RPMI7951 (cell line): ENCODE measurements around the gene SRGAP3. TPM values are rescaled to one million over a fixed set of nuclear protein-coding genes. Genes with fewer than 3 reads are reported as not detected.

Experiments
- DNase-seq: peaks from one replicate; pipeline ENCODE4 v3.0.0-alpha.2; 2012; ENCODE audit warnings: low read depth
- total RNA-seq: library from RNA; depleted of rRNA; stranded (reverse); fragments of >200 nt; shearing (Covaris generic); gene quantifications from 2 replicates; pipeline ENCODE4 v1.2.3, GENCODE V29; 2014

The SRGAP3 gene
- total RNA-seq, 1 experiment from 2014 or later = 2.3 TPM

DNA sequence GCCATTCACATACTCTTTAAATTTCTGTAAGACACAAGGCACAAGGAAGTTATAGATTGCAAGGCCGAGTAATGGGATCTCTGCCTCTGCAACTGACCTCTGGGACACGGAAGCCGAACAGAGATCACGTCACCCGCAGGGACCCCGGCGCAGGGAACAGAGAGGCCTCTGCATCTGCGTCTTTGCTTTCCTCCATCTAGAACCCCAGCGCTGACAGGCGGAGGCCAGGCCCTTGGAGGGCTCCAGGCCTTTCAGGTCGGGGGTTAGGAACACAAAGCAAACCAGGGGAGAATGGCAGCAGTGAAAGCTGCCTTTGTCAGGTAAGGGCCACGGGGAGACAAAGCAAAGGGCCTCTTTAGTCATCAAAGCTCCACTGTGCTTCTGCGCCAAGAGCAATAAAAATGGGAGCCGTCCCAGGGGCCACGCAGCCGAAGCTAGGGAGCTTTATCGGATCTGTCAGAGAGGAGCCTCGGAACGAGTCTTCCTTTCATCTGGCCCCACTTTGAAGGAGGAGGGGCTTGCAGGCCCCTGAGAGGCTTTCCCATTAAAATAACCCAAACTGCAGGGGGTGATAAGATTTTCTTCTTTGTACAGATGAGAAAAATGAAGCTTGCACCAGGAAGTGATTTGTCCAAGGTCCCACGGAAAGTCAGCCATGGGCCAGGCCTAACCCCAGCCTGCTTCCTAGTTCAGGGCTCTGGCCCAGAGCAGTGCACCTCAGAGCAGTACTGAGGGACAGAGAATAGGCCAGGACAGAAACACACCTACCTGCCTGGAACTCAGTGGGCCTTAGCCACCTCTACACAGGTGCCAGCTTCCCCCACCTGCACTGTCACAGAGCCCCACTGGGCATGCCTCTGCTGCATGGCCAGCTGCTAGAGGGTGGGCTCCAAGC, 201.7 kb downstream of the SRGAP3 start:
- DNase-seq = no peak

DNA sequence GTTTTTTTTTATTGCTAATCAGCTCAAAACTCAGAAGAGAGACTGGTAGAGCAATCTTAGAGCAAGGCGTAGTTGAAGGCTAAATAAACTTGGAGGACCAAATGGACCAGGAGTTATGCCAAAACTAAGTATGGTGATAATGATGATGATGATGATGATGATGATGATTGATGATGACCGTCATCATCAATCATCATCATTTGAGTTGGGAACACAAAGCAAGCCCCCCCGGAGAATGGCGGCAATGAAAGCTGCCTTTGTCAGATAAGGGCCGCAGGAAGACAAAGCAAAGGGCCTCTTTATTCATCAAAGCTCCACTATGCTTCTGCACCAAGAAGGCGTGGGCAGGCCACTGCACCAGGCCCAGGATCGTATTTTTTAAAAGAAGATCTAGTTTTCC, 204.1 kb downstream of the SRGAP3 start:
- no peak for DNase-seq

DNA sequence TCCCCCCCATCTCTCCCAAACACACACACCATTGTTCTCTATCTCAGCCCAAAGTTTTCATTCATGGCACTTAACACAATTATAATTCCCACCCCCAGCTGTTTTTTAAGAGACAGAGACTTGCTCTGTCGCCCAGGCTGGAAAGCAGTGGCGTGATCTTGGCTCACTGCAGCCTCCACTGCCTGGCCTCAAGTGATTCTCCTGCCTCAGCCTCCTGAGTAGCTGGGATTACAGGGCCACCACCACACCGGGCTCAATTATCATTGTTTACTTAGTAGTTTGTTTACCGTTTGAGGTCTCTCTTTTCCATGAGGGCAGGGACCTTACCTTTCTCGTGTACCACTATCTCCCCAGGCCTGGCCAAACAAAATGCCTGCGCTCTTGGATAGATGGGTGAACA, 206.4 kb downstream of the SRGAP3 start:
- no peak for DNase-seq

DNA sequence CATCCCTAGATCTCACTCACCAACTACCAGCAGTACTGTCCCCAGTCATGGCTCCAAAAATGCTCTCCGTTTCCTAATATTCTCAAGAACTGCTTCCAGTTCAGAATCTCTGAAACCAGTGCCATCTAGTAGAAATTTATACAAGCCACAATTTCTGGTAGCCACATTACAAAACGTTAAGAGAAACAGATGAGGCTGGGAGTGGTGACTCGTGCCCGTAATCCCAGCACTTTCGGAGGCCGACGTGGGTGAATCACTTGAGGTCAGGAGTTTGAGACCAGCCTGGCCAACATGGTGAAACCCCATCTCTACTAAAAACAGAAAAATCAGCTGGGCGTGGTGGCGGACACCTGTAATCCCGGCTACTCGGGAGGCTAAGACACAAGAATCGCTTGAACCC, 207.8 kb downstream of the SRGAP3 start:
- no peak for DNase-seq

DNA sequence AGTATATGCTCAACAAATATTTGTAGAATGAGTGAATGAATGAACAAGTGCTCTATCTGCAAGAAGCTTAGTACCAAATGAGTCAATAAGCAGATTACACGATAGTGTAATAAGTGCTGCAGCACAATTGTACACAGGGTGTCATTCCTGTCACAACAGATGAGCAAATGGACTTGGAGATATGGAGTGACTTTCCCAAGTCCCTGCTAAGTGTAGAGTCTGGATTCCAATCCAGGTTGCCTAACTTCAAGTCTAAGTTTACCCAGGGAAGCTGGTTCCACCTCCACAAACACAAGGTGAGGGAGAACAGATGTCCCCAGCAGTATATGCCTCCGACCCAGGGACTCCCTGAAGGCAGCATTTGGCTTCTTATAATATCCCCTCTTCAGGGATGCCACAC, 208.4 kb downstream of the SRGAP3 start:
- no peak for DNase-seq

DNA sequence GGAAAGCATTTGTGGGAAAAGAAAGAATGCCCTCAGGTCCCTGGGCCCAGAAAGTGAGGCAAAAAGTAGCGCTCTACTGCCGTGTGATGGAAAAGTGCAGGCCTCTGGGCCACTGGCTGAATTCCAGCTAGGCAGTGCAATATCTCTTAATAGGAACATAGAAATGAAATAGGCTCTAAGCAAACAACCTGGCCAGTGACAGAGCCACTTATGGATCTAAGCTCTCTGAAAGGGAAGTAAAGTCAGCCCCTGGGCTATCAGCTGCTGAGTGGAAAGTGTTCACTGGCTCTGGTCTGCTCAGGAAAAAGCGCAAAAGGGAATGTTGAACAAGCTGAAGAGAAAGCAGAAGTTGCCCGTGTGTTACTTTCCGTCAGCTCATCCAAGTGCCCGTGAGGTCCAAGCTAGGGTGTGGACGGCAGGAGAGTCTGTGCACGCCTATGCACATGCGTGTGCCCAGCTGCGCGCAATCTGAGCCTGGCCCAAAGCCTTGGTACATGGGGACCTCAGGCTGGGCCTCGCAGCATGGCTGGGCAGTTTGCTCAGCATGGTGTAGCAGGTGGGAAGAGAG, 212.2 kb downstream of the SRGAP3 start:
- no peak for DNase-seq

DNA sequence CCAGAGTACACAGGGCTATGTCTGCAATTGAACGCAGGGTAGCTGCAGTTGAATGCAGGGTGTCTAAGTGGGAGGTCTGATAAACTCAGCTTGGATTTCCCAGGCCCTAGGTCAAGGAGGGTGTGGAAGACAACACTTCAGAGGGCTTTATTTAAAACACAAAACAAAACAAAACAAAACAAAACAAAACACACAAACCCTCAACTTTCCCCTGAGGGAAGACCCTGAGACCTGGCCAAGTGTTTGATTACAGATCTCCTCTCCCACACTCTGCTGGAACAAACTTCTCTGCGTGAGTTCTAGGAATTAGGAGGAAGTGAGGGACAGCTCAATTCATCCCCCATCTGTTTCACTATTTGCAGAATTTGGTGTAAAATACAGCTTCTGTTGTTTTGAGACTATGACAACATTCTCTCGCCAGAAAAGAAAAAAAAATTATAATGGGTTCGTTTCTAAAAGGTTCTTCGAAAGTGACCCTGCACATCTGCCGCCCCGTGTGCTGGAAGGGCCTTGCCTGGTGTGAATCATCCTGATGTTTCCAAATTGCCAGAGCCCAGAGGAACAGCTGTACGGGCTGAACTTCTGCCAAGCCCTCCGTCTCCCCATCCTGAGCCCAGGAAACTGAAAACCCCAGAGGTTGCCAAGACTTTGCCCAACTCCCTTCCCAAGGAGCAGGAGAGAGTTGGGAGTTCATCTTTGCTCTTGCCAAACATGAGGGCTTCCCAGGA, 212.9 kb downstream of the SRGAP3 start:
- DNase-seq = peak; percentile 88

DNA sequence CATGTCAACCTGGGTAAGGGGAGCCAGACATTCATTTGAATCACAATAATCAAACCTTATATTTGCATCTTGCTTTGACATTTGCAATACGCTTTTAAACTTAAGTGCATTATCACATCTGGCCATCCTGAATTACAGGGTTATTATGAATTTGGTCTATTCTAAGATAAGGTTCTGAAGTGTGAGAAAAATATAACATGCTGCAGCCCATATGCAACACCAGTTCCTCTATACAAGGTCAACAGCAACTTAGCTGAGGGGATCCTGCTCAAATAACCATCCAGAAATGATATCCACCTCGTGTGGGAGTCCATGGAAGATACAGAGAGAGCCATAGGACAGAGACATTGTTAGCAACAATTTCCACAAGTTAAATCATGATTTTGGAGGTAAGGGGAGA, 213.5 kb downstream of the SRGAP3 start:
- no peak for DNase-seq

DNA sequence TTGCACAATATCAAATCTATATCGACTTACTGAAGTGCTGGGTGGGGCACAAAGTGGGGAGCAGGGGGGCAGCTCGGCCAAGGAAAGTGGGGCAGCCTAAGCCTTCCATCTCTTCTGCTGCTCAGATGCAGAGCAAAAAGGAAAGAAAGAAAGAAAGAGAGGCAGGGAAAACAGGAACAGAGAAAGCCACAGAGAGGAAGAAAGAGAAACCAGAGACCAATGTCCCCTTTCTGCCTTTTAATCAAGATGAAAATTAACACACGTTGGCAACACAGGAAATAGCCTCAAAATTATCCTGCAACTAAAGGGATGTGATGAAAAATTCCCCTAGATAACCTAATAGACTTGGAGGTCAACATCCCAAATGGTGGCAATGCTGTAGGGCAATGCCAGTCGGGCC, 214.0 kb downstream of the SRGAP3 start:
- no peak for DNase-seq

DNA sequence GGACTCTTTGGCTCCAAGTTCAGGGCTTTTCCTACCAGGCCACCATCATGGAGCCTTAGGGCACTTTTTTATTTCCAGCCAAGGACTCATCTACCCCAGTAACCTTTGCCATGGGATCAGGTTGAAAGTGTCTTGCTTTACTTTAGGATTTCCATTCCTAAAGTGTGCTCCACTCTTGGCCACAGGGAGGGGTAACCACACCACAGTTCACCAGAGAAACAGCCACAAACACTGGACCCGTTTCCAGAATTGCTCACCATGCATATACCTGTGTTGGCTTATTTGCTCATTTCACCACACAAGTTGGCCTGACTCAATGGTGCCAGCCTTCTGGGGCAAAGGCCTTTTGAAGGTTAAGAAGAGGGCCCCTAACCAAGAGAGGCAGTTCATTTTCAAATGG, 215.6 kb downstream of the SRGAP3 start:
- DNase-seq = no peak

DNA sequence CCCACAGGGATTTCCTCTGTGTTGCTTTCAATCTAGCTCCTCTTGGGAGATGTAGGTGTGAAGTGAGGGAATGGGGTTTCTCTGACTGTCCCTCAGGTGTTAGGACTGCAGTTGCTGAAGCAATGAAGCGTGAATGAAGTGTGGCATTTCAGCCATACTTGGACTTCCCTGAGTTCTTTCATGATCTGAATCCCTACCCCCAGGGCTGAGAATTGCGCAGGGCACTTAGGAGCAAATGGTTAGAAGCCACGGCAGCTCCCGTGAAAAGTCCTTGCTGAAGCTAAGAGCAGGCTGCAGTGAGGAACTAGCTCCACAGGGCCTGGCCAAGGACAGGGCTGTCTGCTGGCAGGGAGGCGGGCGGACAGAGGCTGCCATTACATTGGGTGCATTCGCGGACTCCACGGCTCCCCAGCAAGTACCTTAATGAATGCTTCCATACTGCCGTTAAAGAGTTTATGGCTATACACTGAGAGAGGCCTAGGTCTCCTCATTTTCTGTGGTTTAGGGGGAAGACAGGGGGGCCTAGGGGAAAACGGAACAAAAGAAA, 217.1 kb downstream of the SRGAP3 start:
- DNase-seq = no peak

DNA sequence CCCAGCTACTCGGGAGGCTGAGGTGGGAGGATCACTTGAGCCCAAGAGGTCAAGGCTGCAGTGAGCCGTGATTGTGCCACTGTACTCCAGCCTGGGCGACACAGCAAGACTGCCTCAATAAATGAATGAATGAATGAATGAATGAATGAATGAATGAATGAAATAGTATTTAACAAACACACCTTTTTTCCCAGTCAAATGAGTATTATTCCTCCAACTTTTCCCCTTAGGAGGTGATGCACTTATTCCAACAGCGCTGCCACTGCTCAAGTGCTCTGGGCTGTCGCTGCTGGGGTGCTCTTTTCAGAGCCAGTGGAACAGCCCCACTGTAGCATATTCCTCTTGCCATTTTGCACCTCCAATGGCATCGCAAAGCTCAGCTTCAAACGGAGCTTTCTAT, 219.4 kb downstream of the SRGAP3 start:
- DNase-seq = no peak

DNA sequence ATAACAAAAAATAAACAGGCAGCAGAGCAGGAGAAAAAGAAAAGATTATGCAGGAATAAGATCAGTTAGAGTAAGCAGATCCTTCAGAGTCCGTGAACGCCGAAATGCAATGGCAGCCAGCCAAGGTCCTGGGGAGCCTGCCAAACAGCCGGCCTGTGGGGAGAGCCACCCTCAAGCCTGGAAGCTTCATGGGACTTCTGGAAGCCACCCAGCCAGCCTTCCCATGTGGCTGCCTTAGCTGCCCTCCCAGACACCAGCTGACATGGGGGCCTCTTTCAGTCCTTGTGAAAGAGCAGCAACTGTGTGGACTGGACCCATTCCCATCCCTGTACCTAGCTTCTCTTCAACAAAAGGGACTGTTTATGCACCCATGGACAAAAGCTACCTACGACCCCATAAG, 221.3 kb downstream of the SRGAP3 start:
- DNase-seq = peak; percentile 87

DNA sequence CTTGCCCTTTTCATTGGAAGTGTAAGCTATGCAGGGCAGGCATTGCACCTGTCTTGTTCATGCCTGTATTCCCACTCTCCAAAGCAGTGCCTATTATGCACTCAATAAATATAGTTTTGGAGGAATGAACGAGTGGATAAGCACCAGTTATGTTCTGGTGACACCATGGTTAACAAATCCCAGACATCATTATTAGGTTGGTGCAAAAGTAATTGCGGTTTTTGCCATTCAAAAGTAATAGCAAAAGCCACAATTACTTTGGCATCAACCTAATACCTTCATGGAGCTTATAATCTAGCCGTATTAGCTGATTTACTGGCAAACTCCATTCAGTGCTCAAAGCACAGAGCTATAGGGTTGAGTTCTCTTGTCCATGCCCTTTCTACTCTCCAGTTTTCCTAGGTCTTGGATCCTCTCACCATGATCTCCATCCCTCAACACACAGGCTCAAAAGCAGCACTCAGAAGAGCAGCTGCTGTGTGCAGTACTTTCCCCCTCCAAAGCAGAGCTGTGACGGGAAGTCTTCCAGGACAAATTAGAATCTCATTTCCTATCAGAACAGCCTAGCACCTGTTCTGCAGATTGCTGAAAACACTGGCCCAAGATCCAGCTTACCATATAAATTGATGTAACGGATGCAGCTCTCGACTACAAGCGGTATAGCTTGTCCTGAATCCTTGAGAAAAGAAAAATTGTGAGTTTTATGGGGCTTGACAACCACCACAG, 223.0 kb downstream of the SRGAP3 start:
- DNase-seq = no peak

DNA sequence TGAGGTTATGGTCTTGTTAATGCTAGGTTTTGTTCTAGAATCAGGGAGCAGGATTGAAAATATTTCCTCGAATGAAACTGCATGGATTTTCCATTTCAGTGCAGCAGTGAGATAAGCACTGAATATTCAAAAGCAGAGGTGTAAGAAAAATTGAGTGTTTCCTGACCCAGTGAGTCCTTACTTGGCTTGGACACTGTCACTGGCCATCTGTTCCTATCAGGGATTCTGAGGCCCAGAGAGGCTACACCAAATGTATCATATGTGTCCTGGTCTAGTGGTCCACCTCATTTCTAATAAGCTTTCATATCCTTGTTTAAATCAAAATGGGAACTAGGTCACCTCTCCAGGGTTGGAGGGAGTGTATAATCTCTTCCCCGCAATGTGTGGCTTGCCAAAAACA, 225.1 kb downstream of the SRGAP3 start:
- DNase-seq = no peak

DNA sequence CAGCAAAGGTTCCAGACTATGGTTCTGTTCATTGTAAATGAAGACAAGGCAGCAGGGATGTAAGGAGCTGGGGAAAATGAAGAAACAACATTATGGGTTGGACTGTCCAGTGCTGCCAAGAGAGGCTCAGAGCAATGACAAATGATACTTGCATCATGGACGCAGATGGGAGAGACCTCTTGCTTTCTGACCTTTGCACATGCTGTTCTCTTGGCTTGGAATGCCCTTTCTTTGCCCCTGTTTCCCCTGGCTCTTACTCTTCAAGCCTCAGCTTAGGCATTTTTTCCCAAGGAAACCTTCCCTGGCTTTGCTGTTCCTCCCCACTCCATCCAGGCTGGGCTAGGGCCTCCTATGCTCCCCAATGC, 226.2 kb downstream of the SRGAP3 start:
- no peak for DNase-seq

DNA sequence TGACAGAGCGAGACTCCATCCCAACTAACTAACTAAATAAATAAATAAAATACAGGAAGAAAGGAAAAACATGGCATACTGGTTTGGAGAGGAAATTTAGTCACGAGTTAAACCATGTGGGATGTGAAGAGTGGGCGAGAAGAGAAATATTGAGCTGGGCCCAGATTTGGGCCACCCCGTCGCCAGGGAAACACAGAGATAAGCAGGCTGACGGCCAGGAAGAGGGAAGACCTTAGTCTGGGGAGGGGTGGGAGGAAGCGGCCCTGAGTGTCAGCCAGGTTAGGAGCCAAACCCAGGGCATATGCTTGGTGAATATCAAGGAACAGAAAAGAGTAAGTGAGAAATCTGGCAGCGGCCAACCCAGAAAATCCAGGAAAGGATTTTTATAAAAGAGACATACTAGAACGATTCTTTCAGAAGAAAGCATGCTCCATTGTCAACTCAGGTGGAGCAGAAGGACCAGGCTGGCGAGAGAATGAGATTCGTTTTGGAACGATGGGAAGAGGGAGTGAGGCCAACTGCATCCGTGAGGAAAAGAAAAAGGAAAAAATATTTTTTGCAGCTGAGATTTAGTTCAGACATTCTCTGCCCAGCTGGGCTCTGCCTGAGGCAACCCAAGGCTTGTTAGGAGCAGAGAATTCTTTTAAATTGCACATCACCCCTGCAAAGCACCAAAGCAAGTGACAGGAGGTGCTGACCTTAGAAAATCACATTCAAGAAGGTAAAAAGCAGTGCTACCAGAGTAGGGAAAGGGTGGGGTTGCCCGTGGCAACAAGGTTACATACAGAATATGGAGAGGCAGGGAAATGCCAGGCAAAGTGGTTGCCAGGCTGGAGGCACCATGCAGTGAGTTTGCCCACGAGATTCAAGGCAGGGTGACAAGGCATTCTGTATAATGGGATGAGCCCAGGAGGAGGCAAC, 226.9 kb downstream of the SRGAP3 start:
- peak; percentile 9 for DNase-seq

DNA sequence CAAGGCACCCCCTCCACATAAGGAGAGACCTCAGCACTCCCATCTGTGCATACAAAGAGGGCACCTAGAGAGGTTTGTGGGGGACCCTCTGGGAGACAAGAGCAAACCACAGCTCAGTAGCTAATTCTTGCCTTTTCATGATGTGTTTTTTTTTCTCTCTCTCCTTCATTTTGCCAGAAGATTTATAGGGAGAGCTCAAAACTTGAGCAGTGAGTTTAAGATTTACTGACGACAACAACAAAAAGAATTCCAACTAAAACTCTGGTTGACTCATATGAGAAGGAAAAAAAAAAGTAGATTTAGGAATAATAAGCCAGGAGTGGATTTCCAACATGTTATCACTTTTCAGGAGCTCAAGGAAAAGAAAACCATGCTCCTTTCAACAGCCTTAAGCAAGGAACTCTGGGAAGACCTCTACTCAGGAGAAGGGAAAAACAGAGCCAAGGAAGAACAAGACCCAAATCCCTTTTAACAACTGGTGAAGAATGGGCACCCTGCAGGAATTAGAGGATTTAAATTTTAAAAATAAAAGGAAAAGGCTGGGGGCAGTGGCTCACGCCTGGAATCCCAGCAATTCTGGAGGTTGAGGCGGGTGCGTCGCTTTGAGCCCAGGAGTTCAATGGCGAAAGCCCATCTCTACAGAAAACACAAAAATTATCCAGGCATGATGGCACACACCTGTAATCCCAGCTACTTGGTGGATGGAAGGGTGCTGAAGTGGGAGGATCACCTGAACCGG, 228.0 kb downstream of the SRGAP3 start:
- no peak for DNase-seq

DNA sequence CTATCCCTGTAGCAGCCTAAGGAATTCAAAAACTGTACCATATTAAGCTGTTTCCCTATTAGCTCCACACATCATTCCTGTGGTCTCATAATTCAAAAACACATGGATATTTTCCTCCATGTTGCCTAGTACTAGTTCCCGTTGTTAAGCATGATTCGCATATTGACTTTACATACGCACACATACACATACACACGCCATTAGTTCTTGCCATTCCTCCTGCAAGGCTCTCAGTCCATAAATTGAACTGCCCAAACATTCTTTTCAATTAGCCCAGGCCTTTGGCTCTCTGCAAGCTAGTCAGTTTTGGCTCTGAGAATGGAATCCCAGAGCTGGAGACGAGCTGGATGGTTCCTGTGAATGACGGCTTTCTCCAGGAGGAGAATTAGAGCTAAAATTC, 229.0 kb downstream of the SRGAP3 start:
- DNase-seq = no peak
